ENCODE data around the gene ZNF276.

- TF ChIP-seq, protein P1, sequence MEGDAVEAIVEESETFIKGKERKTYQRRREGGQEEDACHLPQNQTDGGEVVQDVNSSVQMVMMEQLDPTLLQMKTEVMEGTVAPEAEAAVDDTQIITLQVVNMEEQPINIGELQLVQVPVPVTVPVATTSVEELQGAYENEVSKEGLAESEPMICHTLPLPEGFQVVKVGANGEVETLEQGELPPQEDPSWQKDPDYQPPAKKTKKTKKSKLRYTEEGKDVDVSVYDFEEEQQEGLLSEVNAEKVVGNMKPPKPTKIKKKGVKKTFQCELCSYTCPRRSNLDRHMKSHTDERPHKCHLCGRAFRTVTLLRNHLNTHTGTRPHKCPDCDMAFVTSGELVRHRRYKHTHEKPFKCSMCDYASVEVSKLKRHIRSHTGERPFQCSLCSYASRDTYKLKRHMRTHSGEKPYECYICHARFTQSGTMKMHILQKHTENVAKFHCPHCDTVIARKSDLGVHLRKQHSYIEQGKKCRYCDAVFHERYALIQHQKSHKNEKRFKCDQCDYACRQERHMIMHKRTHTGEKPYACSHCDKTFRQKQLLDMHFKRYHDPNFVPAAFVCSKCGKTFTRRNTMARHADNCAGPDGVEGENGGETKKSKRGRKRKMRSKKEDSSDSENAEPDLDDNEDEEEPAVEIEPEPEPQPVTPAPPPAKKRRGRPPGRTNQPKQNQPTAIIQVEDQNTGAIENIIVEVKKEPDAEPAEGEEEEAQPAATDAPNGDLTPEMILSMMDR (conservative IDR thresholded peaks at IDR 0.05) = no peak
- TF ChIP-seq EZH2 (IDR thresholded peaks at IDR 0.05; ENCODE audit: low read depth) = no peak
Measured at GRCh38 chr16:89744813-89745212, 23.5 kb downstream of the ZNF276 start.
